ENCODE data around the gene FADS1. TPM values are rescaled to one million over a fixed set of nuclear protein-coding genes. Genes with fewer than 3 reads are reported as not detected.
A peak's percentile ranks its signal among the peaks of the same experiment; 100 is the strongest.

The FADS1 gene
- total and polyA plus RNA-seq, 2 of the 8 experiments (the other 6 are each of a cell fraction or from before 2014, with no cell fraction given) = 115 to 141 TPM

GRCh38 chr11:61778920-61779650 lies 37.7 kb downstream of the FADS1 start:
- Histone ChIP-seq H3K23me2 (ENCODE audit: low read depth, low read length) (no peaks in the 10 kb centered on the region), H3K9ac (replicated peaks in 1 of 4; ENCODE audit: extremely low read depth in 1 of 4, low read depth in 3 of 4, low read length in 3 of 4) (no peak overlapping the region), H2BK12ac (ENCODE audit: low read depth, low read length) (no peak overlapping the region), H2BK15ac (ENCODE audit: low read length) (no peak overlapping the region), H3K27me3 (replicated peaks in 1 of 4; ENCODE audit: control insufficient read depth in 3 of 4, extremely low read depth in 1 of 4, insufficient read depth in 3 of 4, low read length in 3 of 4) (no peaks in the 10 kb centered on the region; a peak in 1 of 7 replicates), H4K8ac (ENCODE audit: extremely low read depth, insufficient read depth, low read length) (peak overlapping the region; percentile 8; the same call in 1 of the 2 replicates), H3K79me2 (ENCODE audit: control insufficient read depth in 1 of 2, insufficient read depth in 2 of 2, low read length in 2 of 2) (no peaks in the 10 kb centered on the region), H3K56ac (replicated peaks; ENCODE audit: insufficient read length, low read depth, low read length) (no peak overlapping the region), H2BK20ac (ENCODE audit: low read length) (no peak overlapping the region), H2BK120ac (replicated peaks; ENCODE audit: low read depth, low read length) (no peak overlapping the region), H2BK5ac (ENCODE audit: low read depth, low read length) (no peak overlapping the region), H3K14ac (ENCODE audit: insufficient read length) (no peak overlapping the region), H3K36me3 (ENCODE audit: control insufficient read depth in 2 of 4, insufficient read depth in 4 of 4, low read length in 3 of 4) (no peaks in the 10 kb centered on the region; a peak in 1 of 8 replicates), H3K4me2 (ENCODE audit: insufficient read depth in 1 of 2, low read depth in 2 of 2, low read length in 2 of 2) (no peak overlapping the region), H3K9me3 (ENCODE audit: insufficient read depth in 2 of 2, low read depth in 1 of 2, low read length in 1 of 2) (no peaks in the 10 kb centered on the region), H3K23ac (ENCODE audit: insufficient read length) (no peak overlapping the region), H3K18ac (ENCODE audit: extremely low read depth, low read length) (no peak overlapping the region), H4K20me1 (replicated peaks in 1 of 2; ENCODE audit: control insufficient read depth in 1 of 2, insufficient read depth in 2 of 2, low read length in 2 of 2) (peaks cover 0 to 3% of the 10 kb centered on the region in 2 experiments), H2AFZ (ENCODE audit: low read length) (no peak overlapping the region), H3K4me3 (ENCODE audit: extremely low read depth in 1 of 4, insufficient read depth in 2 of 4, low read depth in 3 of 4, low read length in 4 of 4) (no peak overlapping the region), H4K5ac (ENCODE audit: insufficient read length, low read depth, low read length) (no peak overlapping the region), H3K4me1 (replicated peaks in 1 of 4; ENCODE audit: control insufficient read depth in 3 of 4, insufficient read depth in 4 of 4, low read length in 3 of 4) (peaks cover 0 to 7% (median 5%) of the 10 kb centered on the region in 4 experiments; a peak in 6 of 7 replicates), H3K4ac (replicated peaks; ENCODE audit: insufficient read length, low read depth, low read length) (no peak overlapping the region), H2AK5ac (ENCODE audit: low read depth, low read length) (no peak overlapping the region), H4K91ac (replicated peaks; ENCODE audit: insufficient read length, low read length) (no peak overlapping the region), H3K79me1 (ENCODE audit: low read depth, low read length) (no peaks in the 10 kb centered on the region), H3K27ac (ENCODE audit: low read depth, low read length) (no peak overlapping the region)
- ChIA-PET POLR2A (ENCODE audit: partially characterized antibody) (interaction anchor here (1.0 to 5.2 kb wide), 5 partner anchors 9 to 33 kb away, joined by 3 to 56 read pairs (median 5); partner anchors contain the start of genes FEN1 and TMEM258), CTCF (ENCODE audit: partially characterized antibody) (interaction anchor here (0.5 to 7.2 kb wide), 9 partner anchors 8 to 63 kb away, joined by 4 to 48 read pairs (median 6); partner anchors contain the start of genes FEN1, MYRF and TMEM258)
- DNase-seq (ENCODE audit: low read depth in 1 of 2, low spot score in 2 of 2) (no peak), FAIRE-seq (no peak)
- WGBS, 2 experiments (ENCODE audit: extremely low coverage in 1 of 2, insufficient coverage in 1 of 2, insufficient read length in 1 of 2, insufficient replicate concordance in 2 of 2, low coverage in 1 of 2, low lambda C conversion rate in 2 of 2, missing lambda C conversion rate in 1 of 2) = 93% methylated on average over 16 of the region's 24 CpGs; no CpG with 5 or more reads in 1 of the 2 experiments
- TF ChIP-seq SIX5 (IDR thresholded peaks at IDR 0.05; ENCODE audit: low read depth, low read length) (no peak), BRCA1 (IDR thresholded peaks at IDR 0.05; ENCODE audit: low read depth, low read length) (no peak), ATF2 (IDR thresholded peaks at IDR 0.05; ENCODE audit: low read length) (no peak), GTF2F1 (IDR thresholded peaks at IDR 0.05; ENCODE audit: borderline replicate concordance, low read depth, low read length) (no peak), JUN (IDR thresholded peaks at IDR 0.05; ENCODE audit: low read depth, low read length) (no peak), SRF (IDR thresholded peaks at IDR 0.05; ENCODE audit: low read depth, low read length) (no peak), JUND (IDR thresholded peaks at IDR 0.05; ENCODE audit: low read length) (no peak), CHD1 (IDR thresholded peaks at IDR 0.05; ENCODE audit: low read depth, low read length) (no peak)
